LNCaP clone FGC (cell line): ENCODE measurements around the gene BAK1.
"Not testable (repeated sequence)": the region's sequence is repeated elsewhere in the genome, so short reads cannot be mapped to it uniquely, and the experiment has no call there.

Experiments used
- DNase-seq: peaks from one replicate; pipeline ENCODE4 v3.0.0-alpha.2; 2011; ENCODE audit warnings: low read depth
- H3K4me3 ChIP-seq: 2 replicates; pipeline ENCODE4 v1.5.1; 2011; ENCODE audit warnings: mild to moderate bottlenecking, low read depth, low read length, control low read depth
- TF ChIP-seq, protein P1 (sequence below): IDR thresholded peaks from 2 replicates; pipeline ENCODE4 v1.5.1; 2012; ENCODE audit warnings: mild to moderate bottlenecking; ENCODE audit not compliant: control insufficient read depth, insufficient read depth; ENCODE audit errors: extremely low read depth

Gene BAK1

DNA sequence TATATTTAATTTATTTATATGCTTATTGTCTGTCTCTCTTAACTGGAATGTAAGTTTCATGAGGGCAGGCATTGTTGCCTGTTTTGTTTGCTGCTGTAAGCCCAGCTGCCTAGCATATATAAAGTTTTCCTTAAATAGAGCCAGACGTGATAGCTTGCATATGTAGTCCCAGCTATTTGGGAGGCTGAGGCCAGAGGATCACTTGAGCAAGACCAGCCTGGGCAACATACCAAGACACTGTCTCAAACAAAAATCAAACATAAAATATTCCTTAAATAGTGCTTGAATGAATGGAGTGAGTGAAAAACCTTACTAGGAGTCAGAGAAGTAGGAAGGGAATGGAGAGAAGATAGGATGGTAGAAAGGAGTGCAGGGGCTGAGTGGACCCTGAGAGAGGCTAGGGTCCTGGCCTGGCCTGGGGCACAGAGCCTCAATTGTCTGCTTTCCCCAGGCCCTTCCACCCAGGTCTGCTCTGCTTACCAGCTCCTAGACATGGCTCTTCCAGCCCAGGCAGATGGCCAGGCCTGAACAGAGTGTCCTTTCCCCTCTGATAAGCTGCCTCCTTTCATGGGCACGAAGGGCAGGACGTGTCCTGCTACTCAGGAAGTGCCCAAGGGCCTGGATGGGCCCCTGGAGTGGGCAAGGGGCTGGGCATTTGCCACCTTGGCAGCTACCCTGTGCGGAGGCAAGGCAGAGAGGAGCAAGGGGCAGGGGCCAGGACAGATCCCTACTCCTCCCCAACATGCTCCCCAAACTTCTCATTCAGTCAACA lies 17.7 kb upstream of the BAK1 start:
- TF ChIP-seq, protein P1, sequence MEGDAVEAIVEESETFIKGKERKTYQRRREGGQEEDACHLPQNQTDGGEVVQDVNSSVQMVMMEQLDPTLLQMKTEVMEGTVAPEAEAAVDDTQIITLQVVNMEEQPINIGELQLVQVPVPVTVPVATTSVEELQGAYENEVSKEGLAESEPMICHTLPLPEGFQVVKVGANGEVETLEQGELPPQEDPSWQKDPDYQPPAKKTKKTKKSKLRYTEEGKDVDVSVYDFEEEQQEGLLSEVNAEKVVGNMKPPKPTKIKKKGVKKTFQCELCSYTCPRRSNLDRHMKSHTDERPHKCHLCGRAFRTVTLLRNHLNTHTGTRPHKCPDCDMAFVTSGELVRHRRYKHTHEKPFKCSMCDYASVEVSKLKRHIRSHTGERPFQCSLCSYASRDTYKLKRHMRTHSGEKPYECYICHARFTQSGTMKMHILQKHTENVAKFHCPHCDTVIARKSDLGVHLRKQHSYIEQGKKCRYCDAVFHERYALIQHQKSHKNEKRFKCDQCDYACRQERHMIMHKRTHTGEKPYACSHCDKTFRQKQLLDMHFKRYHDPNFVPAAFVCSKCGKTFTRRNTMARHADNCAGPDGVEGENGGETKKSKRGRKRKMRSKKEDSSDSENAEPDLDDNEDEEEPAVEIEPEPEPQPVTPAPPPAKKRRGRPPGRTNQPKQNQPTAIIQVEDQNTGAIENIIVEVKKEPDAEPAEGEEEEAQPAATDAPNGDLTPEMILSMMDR = no peak
- no peak for DNase-seq
- H3K4me3 ChIP-seq = no peak overlapping the region

DNA sequence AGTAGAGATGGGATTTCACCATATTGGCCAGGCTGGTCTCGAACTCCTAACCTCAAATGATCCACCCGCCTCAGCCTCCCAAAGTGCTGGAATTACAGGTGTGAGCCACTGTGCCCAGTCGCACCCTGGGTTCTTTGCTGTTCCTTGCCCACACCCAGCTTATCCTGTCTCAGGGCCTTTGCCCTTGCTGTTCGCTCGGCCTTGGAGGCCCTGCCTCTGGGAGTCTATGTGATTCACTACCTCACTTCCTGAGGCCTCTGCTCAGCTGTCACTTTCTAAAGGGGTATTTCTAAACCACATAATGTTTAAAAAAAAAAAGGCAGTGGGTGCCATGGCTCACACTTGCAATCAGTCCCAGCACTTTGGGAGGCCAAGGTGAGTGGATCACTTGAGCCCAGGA lies 16.8 kb upstream of the BAK1 start:
- H3K4me3 ChIP-seq, DNase-seq: not testable (repeated sequence)

DNA sequence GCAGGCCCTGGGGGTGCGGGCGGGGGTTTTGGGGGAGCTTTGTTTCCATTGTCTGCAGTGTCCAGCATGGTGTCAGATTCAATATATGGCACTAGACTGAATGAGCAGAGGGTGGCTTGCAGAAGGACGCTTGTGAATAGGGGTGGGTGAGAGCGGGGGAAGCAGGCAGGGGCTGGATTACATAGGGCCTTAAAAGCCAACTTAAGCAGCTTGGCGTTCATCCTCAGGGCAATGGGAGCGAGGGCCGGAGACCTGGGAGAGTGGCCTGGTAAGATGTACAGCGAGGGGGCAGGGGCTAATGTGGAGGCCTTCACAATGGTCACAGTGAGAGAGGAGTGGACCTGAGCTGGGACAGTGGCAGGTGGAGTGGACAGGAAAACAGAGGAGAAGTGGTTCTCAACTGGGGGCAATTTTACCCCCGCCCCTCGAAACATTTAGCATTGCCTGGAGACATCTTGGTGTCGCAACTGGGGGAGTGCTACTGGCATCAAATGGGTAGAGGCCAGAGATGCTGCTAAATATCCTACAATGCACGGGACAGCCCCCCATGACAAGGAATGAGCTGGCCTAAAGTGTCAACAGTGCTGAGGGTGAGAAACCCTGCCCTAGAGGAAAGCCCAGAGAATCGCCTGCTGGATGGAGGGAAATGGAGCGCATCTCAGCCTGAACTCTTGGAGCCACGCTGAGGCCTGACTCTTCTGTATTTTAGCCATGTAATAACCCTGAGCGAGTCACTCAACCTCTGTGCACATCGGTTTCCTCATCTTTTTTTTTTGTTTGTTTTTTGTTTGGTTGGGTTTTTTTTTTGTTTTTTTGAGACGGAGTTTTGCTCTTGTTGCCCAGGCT lies 15.1 kb upstream of the BAK1 start:
- DNase-seq = no peak
- no peak overlapping the region for H3K4me3 ChIP-seq
- TF ChIP-seq, protein P1 = no peak

DNA sequence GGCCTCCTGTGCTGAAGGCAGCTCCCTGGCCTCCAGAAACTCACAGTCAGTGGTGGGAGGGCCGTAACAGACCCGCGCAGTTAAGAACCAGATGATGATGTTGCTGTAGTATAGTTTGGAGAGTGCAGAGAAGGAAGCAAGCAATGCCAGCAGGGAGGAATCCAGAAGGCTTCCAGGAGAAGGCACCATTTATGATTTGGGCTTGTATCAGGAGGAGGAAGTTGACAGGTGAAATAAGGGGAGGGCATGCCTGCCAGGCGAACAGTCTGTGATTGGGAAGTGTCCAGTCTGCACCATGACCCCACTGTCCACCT lies 13.3 kb upstream of the BAK1 start:
- TF ChIP-seq, protein P1 = no peak
- no peak overlapping the region for H3K4me3 ChIP-seq
- no peak for DNase-seq

DNA sequence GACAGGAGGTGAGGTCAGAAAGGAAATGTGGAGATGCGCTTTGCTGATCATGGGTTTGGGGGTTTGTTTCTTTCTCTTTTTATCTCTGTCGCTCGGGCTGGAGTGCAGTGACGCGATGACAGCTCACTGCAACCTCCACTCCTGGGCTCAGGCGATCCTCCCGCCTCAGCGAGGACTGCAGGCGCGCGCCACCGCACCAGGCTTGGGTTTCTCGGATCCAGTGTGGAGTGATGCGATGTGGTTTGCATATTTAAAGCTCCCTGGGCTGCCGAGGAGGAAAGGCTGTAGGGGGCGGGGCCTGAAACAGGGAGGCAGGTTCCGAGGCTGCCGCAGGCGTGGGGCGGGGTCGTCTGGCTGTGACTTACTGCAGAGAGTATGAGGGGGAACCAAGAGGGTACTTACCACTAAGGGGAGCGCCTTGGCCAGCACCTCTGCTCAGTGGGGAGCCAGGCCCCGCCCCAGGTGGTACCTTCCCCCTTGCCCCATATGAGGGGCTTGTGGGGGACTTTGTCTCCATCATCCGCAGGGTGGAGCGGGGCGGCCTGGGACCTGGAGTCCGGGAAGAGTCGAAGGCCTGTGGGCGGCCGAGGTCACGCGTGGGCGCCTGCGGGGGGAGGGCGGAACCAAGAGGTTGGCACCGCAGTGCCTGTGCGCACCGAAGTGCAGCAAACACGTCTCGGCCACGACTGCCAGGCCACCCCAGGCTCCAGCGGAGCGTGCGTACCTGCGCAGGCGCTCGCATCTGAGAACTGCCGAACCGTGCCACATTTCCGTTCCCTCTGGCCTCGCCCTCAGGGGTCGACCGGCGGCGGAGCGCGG lies 12.7 kb upstream of the BAK1 start:
- no peak for DNase-seq
- TF ChIP-seq, protein P1 = no peak
- no peak overlapping the region for H3K4me3 ChIP-seq

DNA sequence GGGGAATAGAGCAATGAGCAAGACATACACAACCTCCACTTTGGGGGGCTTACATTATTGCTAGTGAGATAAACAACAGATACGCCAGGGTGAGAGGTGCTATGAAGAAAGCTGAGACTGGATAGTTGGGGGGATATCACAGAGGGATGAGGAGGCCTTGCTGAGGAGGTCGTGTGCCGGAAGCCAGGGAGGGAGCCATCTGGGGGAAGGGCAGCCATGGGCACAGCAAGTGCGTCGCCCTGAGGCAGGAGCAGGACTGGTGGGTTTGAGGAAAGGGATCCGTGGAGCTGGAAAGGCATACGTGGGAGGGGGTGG lies 12.2 kb upstream of the BAK1 start:
- TF ChIP-seq, protein P1 = no peak
- DNase-seq = no peak
- H3K4me3 ChIP-seq = no peak overlapping the region

DNA sequence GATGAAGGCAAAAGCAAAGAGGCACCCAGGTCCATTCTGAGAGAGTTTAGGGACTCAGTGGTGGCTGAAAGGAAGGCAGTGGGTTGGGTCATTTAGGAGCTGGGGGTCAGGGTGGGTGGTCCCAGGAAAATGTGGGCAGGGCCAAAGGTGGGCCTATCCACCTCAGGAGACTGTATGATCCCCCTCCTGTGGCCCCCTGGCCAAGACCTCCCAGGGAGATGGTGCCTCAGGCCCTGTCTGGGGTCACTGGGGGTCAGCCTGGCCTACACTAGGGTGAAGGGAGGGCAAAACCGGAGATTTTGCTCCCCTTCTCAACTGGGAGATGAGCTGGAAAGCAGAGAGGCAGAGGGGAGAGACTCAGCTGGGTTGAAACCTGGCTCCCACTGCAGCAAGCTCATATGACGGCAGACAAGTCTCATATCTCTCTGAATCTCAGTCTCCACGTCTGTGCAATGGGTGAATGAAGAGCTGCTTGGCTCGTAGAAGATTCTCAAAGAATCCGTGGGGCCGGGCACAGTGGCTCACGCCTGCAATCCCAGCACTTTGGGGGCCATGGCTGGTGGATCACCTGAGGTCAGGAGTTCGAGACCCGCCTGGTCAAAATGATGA lies 11.5 kb upstream of the BAK1 start:
- H3K4me3 ChIP-seq = no peak overlapping the region
- no peak for DNase-seq
- TF ChIP-seq, protein P1 = no peak
